GM21360 (cell line): ENCODE measurements around the gene SLC46A3.
A peak's percentile ranks its signal among the peaks of the same experiment; 100 is the strongest.
"Not testable (repeated sequence)": the region's sequence is repeated elsewhere in the genome, so short reads cannot be mapped to it uniquely, and the experiment has no call there.

Source experiments
- ATAC-seq: cut with Tn5 transposase; IDR thresholded peaks from one replicate; pipeline ENCODE4 v1.9.1; 2021; ENCODE audit warnings: mild to moderate bottlenecking, moderate library complexity; ENCODE audit not compliant: unreplicated experiment

The SLC46A3 gene

GRCh38 chr13:28734906-28735305 is 16.1 kb upstream of the SLC46A3 start:
- no peak for ATAC-seq

- ATAC-seq = no peak
Measured at GRCh38 chr13:28730762-28731161, 12.0 kb upstream of the SLC46A3 start.

GRCh38 chr13:28729541-28729940 is 10.8 kb upstream of the SLC46A3 start:
- no peak for ATAC-seq

GRCh38 chr13:28728642-28729041 is 9.9 kb upstream of the SLC46A3 start:
- ATAC-seq = no peak

- no peak for ATAC-seq
Measured at GRCh38 chr13:28725046-28725610, 6.4 kb upstream of the SLC46A3 start.

- ATAC-seq = no peak
Measured at GRCh38 chr13:28723806-28724205, 5.0 kb upstream of the SLC46A3 start.

- no peak for ATAC-seq
Measured at GRCh38 chr13:28719227-28720055, 671 bp upstream of the SLC46A3 start.

- no peak for ATAC-seq
Measured at GRCh38 chr13:28718196-28718542, 601 bp downstream of the SLC46A3 start.

- ATAC-seq = no peak
Measured at GRCh38 chr13:28717170-28717569, 1.6 kb downstream of the SLC46A3 start.

GRCh38 chr13:28716511-28716910 is 2.3 kb downstream of the SLC46A3 start:
- no peak for ATAC-seq

GRCh38 chr13:28714651-28715050 is 4.1 kb downstream of the SLC46A3 start:
- ATAC-seq = no peak

GRCh38 chr13:28710161-28710560 is 8.6 kb downstream of the SLC46A3 start:
- no peak for ATAC-seq

GRCh38 chr13:28707629-28708427 is 10.9 kb downstream of the SLC46A3 start:
- ATAC-seq = peak; percentile 97

GRCh38 chr13:28705461-28706083 is 13.2 kb downstream of the SLC46A3 start:
- no peak for ATAC-seq

- ATAC-seq = no peak
Measured at GRCh38 chr13:28704919-28705318, 13.9 kb downstream of the SLC46A3 start.

GRCh38 chr13:28704282-28704681 is 14.5 kb downstream of the SLC46A3 start:
- ATAC-seq = no peak

- ATAC-seq = no peak
Measured at GRCh38 chr13:28699246-28699645, 19.5 kb downstream of the SLC46A3 start.

- ATAC-seq = no peak
Measured at GRCh38 chr13:28697441-28697840, 21.3 kb downstream of the SLC46A3 start.

GRCh38 chr13:28693605-28694491 is 24.9 kb downstream of the SLC46A3 start:
- ATAC-seq = not testable (repeated sequence)

GRCh38 chr13:28685892-28686291 is 32.9 kb downstream of the SLC46A3 start:
- no peak for ATAC-seq
